Ovary (tissue), 9 donors: ENCODE measurements around the gene CCDC126. TPM values are rescaled to one million over a fixed set of nuclear protein-coding genes. Genes with fewer than 3 reads are reported as not detected.

Experiments used
- DNase-seq, 5 donors: peaks; one replicate each; pipeline ENCODE4 v3.0.0-alpha.2; 2019 to 2020
- H3K27ac ChIP-seq, 2 donors: fragments of 200-600 bp; one replicate each; pipeline versions ENCODE4 v1.5.1 to v1.8.0; 2019 to 2022
- H3K27me3 ChIP-seq: fragments of 200-600 bp; one replicate; pipeline ENCODE4 v1.8.0; 2022
- H3K36me3 ChIP-seq: fragments of 200-600 bp; sonication (generic); one replicate; pipeline ENCODE4 v1.5.1; 2019
- H3K4me1 ChIP-seq: one replicate; pipeline ENCODE4 v1.8.1; 2013; ENCODE audit warnings: mild to moderate bottlenecking, moderate library complexity; ENCODE audit not compliant: insufficient read depth
- H3K4me3 ChIP-seq: fragments of 200-600 bp; sonication (generic); one replicate; pipeline ENCODE4 v1.5.1; 2017
- H3K9me3 ChIP-seq, 2 donors: fragments of 200-600 bp in 1 of 2; sonication (generic) in 1 of 2; one replicate each; pipeline versions ENCODE4 v1.5.1 to v1.8.1; 2013 to 2019; ENCODE audit warnings: mild to moderate bottlenecking in 1 of 2, moderate library complexity in 1 of 2
- EP300 ChIP-seq: sonication (generic); formaldehyde crosslinking; IDR thresholded peaks from one replicate; pipeline ENCODE4 v1.6.1; 2017; ENCODE audit warnings: antibody characterized with exemption
- POLR2A ChIP-seq: fragments of 450-650 bp; IDR thresholded peaks from one replicate; pipeline ENCODE4 v1.6.1; 2017; ENCODE audit warnings: antibody characterized with exemption, mild to moderate bottlenecking, moderate library complexity
- WGBS, 3 donors: extraction: QIAGEN DNeasy Blood & Tissue Kit in 1 of 3; methylation state at CpG; one replicate each; pipeline versions ENCODE4 v1.1.5 to v1.1.7; 2013 to 2017; 5-methylcytosine and 5-hydroxymethylcytosine counted together
- intact Hi-C, 4 donors: fragments of 100-400 bp; cut with DNase I; formaldehyde crosslinking; loops; one replicate each; pipeline versions ENCODE4 v1.11.0 to v1.15.1; 2022 to 2023
- polyA plus RNA-seq, 2 donors: library from polyadenylated mRNA; stranded (reverse); fragments of 200-250 nt in 1 of 2; fragments of 350-450 nt in 1 of 2; fragmentation: Illumina TruSeq in 1 of 2; extraction: RNeasy Lipid Tissue Mini Kit (QIAGEN cat#74804) in 1 of 2; gene quantifications; one replicate each; pipeline ENCODE4 v1.2.3, GENCODE V29; 2013 to 2014
- total RNA-seq, 7 donors: library from RNA; depleted of rRNA in 2 of 7; stranded (reverse); fragments of >200 nt in 2 of 7; fragmentation: NEBNext Ultra II Directional in 3 of 7; extraction: Animal tissue kit (Norgen Biotek cat#: 25700) in 3 of 7; gene quantifications; one replicate each; pipeline versions ENCODE4 v1.1.0 to v1.2.4, GENCODE V29; 2016 to 2023
- TF ChIP-seq, protein P1 (sequence below), 3 donors: fragments of 450-650 bp in 2 of 3; fragments of 200-600 bp in 1 of 3; IDR thresholded peaks; one replicate each; pipeline versions ENCODE4 v1.5.1 to v1.8.0; 2016 to 2022; ENCODE audit warnings: antibody characterized with exemption in 3 of 3, mild to moderate bottlenecking in 1 of 3
- donor health status: DM: no; HTN: no; CAD: no; lungs with moderate emphysema.
- donor health status: DM: no; HTN: no; CAD: no.
- donor health status: Bipolar disorder and iron deficiency.
- donor health status: DM: yes; HTN: yes; CAD: no.
- donor health status: DM: no; HTN: no; CAD: no.
- donor health status: DM: yes; HTN: yes; CAD: no.

Gene CCDC126
- total and polyA plus RNA-seq, 9 donors: 7.1 to 18.2 (median 11.4) TPM

DNA sequence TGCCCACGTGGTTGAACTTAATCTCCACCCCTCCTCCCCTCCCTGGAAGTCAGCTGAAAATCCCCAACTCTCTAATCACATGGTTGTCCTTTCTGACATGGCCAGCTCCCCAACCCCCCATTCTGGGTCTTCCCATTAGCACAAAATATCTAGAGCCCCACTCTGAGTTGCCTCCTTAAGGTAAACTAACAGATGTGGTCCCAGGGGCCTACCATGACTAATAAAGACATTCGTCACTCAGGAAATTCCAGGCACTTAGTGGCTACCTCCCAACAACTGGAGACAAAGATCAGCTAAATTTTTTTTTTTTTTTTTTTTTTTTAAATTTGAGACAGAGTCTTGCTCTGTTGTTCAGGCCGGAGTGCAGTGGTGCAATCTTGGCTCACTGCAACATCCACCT lies 21.1 kb downstream of the CCDC126 start:
- 84 to 92% (median 87%) methylated on average over 3 of the region's 3 CpGs for WGBS, 3 donors
- no peak overlapping the region for H3K4me3 ChIP-seq
- no peak for DNase-seq
- no peaks in the 10 kb centered on the region for H3K27me3 ChIP-seq
- no peaks in the 10 kb centered on the region for H3K36me3 ChIP-seq
- TF ChIP-seq, protein P1, sequence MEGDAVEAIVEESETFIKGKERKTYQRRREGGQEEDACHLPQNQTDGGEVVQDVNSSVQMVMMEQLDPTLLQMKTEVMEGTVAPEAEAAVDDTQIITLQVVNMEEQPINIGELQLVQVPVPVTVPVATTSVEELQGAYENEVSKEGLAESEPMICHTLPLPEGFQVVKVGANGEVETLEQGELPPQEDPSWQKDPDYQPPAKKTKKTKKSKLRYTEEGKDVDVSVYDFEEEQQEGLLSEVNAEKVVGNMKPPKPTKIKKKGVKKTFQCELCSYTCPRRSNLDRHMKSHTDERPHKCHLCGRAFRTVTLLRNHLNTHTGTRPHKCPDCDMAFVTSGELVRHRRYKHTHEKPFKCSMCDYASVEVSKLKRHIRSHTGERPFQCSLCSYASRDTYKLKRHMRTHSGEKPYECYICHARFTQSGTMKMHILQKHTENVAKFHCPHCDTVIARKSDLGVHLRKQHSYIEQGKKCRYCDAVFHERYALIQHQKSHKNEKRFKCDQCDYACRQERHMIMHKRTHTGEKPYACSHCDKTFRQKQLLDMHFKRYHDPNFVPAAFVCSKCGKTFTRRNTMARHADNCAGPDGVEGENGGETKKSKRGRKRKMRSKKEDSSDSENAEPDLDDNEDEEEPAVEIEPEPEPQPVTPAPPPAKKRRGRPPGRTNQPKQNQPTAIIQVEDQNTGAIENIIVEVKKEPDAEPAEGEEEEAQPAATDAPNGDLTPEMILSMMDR (IDR thresholded peaks at IDR 0.05): no peak
- TF ChIP-seq POLR2A: no peak
- no peak for TF ChIP-seq EP300
- no peak overlapping the region for H3K27ac ChIP-seq
- no peaks in the 10 kb centered on the region for H3K4me1 ChIP-seq
- intact Hi-C loops: no loop called here
- H3K9me3 ChIP-seq: no peaks in the 10 kb centered on the region

DNA sequence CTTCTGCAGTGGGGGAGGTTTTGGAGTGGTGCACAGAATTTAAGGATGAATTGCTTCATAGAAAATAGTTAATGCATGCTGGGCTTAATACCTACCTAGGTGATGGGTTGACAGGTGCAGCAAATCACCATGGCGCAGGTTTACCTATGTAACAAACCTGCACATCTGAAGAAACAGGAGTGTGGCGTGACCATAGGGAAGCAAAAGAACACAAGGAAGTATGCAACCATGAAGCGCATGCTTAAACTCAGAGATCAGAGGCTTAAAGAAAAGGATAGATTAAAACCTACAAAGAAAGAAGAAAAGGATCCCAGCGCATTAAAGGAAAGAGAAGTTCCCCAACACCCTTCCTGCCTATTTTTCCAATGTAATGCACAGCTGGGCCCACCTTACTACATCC lies 22.0 kb downstream of the CCDC126 start:
- no peak for DNase-seq
- no peak for TF ChIP-seq EP300

DNA sequence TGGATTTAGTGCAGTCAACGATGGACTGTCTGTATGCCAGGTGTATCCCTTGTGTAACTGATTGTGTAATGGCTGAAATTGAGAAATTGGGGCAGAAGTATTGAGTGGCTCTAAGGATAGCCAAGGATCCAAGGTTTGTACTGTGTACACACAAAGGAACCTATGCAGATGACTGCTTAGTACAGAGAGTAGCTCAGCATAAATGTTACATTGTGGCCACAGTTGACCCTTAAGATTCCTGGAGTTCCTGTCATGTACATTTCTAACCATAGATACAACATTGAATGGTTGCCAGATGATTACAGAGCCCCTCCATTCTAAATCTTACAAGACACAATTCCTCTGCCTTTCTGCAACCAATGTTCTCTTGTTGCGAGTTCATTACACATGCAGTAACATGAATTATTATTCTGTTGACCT lies 25.3 kb downstream of the CCDC126 start:
- WGBS, 3 donors: 78 to 87% (median 86%) methylated on average over 2 of the region's 2 CpGs
- no peak for DNase-seq
- H3K4me3 ChIP-seq: no peak overlapping the region
- H3K4me1 ChIP-seq: no peaks in the 10 kb centered on the region
- no peaks in the 10 kb centered on the region for H3K27me3 ChIP-seq
- intact Hi-C loops: no loop called here
- TF ChIP-seq, protein P1 (IDR thresholded peaks at IDR 0.05): no peak
- TF ChIP-seq EP300 (no peak), POLR2A (no peak)
- H3K36me3 ChIP-seq: no peaks in the 10 kb centered on the region
- H3K9me3 ChIP-seq: no peaks in the 10 kb centered on the region
- no peak overlapping the region for H3K27ac ChIP-seq

More for the DNA sequence above, 22.0 kb downstream of the CCDC126 start:
- Histone ChIP-seq H3K9me3 (no peaks in the 10 kb centered on the region), H3K36me3 (no peaks in the 10 kb centered on the region), H3K4me3 (no peak overlapping the region), H3K27me3 (no peaks in the 10 kb centered on the region), H3K27ac (no peak overlapping the region), H3K4me1 (no peaks in the 10 kb centered on the region)
- 97 to 99% (median 98%) methylated on average over 4 of the region's 4 CpGs for WGBS, 3 donors
- intact Hi-C loops: no loop called here

DNA sequence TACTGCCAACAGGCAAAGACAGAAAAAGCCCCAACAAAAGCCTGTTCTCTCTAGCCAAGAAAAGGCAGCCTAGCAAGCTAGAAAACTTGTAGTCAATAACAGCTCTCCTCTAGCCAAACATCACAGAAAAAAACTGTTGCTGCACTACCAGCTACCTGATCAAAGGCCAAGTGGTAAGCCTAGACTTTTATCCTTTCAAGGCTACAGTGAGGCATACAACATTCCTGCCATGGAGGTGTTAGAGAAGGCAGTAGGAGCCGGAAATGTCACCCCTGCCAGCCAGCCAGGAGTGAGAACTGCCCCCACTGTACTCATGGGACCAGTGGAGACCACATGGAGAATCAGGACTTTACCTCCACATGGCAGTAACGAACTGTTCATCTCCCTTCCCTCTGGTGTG lies 31.2 kb downstream of the CCDC126 start:
- H3K27ac ChIP-seq: no peak overlapping the region
- intact Hi-C loops: no loop called here
- no peaks in the 10 kb centered on the region for H3K36me3 ChIP-seq
- H3K4me3 ChIP-seq: no peak overlapping the region
- no peak for DNase-seq
- no peaks in the 10 kb centered on the region for H3K4me1 ChIP-seq
- H3K27me3 ChIP-seq: no peaks in the 10 kb centered on the region
- H3K9me3 ChIP-seq: no peaks in the 10 kb centered on the region
- TF ChIP-seq, protein P1 (IDR thresholded peaks at IDR 0.05): no peak
- TF ChIP-seq POLR2A (no peak), EP300 (no peak)
- WGBS, 3 donors: 94 to 96% (median 96%) methylated on average over 2 of the region's 2 CpGs

DNA sequence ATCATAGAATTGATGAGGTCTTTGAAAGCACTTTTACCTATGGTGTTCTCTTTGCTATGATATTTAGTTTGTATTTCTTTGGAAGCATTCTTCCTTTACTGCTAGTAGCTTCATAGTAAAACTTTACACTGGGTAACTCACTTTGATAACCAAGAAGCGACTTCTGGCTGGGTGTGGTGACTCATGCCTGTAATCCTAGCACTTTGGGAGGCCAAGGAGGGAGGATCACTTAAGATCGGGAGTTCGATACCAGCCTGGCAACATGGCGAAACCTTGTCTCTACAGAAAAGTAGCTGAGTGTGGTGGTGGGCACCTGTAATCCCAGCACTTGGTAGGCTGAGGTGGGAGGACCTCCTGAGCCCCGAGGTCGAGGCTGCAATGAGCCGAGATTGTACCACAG lies 36.2 kb downstream of the CCDC126 start:
- H3K36me3 ChIP-seq: no peaks in the 10 kb centered on the region
- TF ChIP-seq POLR2A: no peak
- no peak for TF ChIP-seq EP300
- TF ChIP-seq, protein P1 (IDR thresholded peaks at IDR 0.05): no peak
- no peaks in the 10 kb centered on the region for H3K9me3 ChIP-seq
- intact Hi-C loops: no loop called here
- 94 to 97% (median 96%) methylated on average over 7 of the region's 7 CpGs for WGBS, 3 donors
- H3K4me3 ChIP-seq: no peak overlapping the region
- H3K27me3 ChIP-seq: no peaks in the 10 kb centered on the region
- H3K27ac ChIP-seq: no peak overlapping the region
- peaks cover 1% of the 10 kb centered on the region for H3K4me1 ChIP-seq
- no peak for DNase-seq
